Measurements from ENCODE around the gene FRY. TPM values are rescaled to one million over a fixed set of nuclear protein-coding genes. Genes with fewer than 3 reads are reported as not detected.

Gene FRY
- total and polyA plus RNA-seq, 4 donors: 6.2 to 31.2 (median 12.7) TPM

DNA sequence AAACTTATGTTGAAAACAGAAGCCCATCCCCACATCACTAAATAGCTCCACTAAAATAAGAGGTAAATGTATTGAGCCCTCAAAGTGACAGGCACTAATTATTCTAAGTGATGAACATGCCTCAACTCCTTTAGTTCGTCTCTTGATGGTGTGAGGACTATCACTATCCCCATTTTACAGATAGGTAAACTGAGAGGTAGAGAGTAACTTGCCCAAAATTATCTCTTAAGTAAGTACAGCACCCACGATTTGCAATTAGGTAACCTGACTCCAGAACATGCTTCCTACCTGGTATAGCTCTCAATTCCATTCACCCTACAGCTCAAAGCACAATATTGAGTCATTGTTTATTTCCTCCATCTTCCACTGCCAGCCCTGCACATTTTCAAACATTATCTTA, 270.9 kb downstream of the FRY start:
- no peak overlapping the region for H3K27ac ChIP-seq (ENCODE audit: low read depth in 1 of 2, low read length in 2 of 2)
- no peaks in the 10 kb centered on the region for H3K36me3 ChIP-seq (ENCODE audit: control insufficient read depth in 4 of 4, insufficient read depth in 3 of 4, low read depth in 1 of 4, low read length in 3 of 4)
- no peaks in the 10 kb centered on the region for H3K27me3 ChIP-seq (ENCODE audit: control insufficient read depth in 4 of 4, insufficient read depth in 4 of 4, low read length in 3 of 4)
- H3K9ac ChIP-seq (ENCODE audit: low read depth in 1 of 2, low read length in 2 of 2): no peak overlapping the region
- no peak for DNase-seq (ENCODE audit: low spot score)
- 82% methylated on average over 2 of the region's 2 CpGs for WGBS
- no peaks in the 10 kb centered on the region for H3K9me3 ChIP-seq (ENCODE audit: control insufficient read depth in 4 of 4, low read length in 3 of 4)
- peaks cover 2 to 9% (median 6%) of the 10 kb centered on the region in 4 donors for H3K4me1 ChIP-seq (ENCODE audit: control insufficient read depth in 4 of 4, insufficient read depth in 4 of 4, low read length in 3 of 4)
- H3K4me3 ChIP-seq (ENCODE audit: low read depth in 1 of 3, low read length in 3 of 3): no peak overlapping the region
- TF ChIP-seq MAX (IDR thresholded peaks at IDR 0.05): no peak
- TF ChIP-seq FOXA1 (IDR thresholded peaks at IDR 0.05): no peak
- TF ChIP-seq SP1 (IDR thresholded peaks at IDR 0.05): no peak
- TF ChIP-seq FOXA2 (IDR thresholded peaks at IDR 0.05): no peak
- TF ChIP-seq HNF4G (IDR thresholded peaks at IDR 0.05): no peak
- TF ChIP-seq, protein P1, sequence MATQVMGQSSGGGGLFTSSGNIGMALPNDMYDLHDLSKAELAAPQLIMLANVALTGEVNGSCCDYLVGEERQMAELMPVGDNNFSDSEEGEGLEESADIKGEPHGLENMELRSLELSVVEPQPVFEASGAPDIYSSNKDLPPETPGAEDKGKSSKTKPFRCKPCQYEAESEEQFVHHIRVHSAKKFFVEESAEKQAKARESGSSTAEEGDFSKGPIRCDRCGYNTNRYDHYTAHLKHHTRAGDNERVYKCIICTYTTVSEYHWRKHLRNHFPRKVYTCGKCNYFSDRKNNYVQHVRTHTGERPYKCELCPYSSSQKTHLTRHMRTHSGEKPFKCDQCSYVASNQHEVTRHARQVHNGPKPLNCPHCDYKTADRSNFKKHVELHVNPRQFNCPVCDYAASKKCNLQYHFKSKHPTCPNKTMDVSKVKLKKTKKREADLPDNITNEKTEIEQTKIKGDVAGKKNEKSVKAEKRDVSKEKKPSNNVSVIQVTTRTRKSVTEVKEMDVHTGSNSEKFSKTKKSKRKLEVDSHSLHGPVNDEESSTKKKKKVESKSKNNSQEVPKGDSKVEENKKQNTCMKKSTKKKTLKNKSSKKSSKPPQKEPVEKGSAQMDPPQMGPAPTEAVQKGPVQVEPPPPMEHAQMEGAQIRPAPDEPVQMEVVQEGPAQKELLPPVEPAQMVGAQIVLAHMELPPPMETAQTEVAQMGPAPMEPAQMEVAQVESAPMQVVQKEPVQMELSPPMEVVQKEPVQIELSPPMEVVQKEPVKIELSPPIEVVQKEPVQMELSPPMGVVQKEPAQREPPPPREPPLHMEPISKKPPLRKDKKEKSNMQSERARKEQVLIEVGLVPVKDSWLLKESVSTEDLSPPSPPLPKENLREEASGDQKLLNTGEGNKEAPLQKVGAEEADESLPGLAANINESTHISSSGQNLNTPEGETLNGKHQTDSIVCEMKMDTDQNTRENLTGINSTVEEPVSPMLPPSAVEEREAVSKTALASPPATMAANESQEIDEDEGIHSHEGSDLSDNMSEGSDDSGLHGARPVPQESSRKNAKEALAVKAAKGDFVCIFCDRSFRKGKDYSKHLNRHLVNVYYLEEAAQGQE (IDR thresholded peaks at IDR 0.05): no peak
- no peak for TF ChIP-seq CTCF (IDR thresholded peaks at IDR 0.05; ENCODE audit: low read depth, low read length, missing input control)
- TF ChIP-seq ATF3 (IDR thresholded peaks at IDR 0.05): no peak
- TF ChIP-seq YY1 (IDR thresholded peaks at IDR 0.05): no peak
- TF ChIP-seq NR2F2 (IDR thresholded peaks at IDR 0.05): no peak
- TF ChIP-seq EGR1 (IDR thresholded peaks at IDR 0.05; ENCODE audit: low read depth in 2 of 2): no peak
- TF ChIP-seq HNF4A (conservative IDR thresholded peaks at IDR 0.05): no peak
- TF ChIP-seq GABPA (IDR thresholded peaks at IDR 0.05 in 1 of 2, conservative IDR thresholded peaks at IDR 0.05 in 1 of 2): no peak
- TF ChIP-seq, protein P2, sequence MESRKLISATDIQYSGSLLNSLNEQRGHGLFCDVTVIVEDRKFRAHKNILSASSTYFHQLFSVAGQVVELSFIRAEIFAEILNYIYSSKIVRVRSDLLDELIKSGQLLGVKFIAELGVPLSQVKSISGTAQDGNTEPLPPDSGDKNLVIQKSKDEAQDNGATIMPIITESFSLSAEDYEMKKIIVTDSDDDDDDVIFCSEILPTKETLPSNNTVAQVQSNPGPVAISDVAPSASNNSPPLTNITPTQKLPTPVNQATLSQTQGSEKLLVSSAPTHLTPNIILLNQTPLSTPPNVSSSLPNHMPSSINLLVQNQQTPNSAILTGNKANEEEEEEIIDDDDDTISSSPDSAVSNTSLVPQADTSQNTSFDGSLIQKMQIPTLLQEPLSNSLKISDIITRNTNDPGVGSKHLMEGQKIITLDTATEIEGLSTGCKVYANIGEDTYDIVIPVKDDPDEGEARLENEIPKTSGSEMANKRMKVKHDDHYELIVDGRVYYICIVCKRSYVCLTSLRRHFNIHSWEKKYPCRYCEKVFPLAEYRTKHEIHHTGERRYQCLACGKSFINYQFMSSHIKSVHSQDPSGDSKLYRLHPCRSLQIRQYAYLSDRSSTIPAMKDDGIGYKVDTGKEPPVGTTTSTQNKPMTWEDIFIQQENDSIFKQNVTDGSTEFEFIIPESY (IDR thresholded peaks at IDR 0.05): no peak
- TF ChIP-seq TAF1 (conservative IDR thresholded peaks at IDR 0.05): no peak
- TF ChIP-seq RXRA (IDR thresholded peaks at IDR 0.05): no peak
- TF ChIP-seq RAD21 (IDR thresholded peaks at IDR 0.05): no peak
- TF ChIP-seq JUND (IDR thresholded peaks at IDR 0.05): no peak
